ENCODE measurements around the gene SPARC. TPM values are rescaled to one million over a fixed set of nuclear protein-coding genes. Genes with fewer than 3 reads are reported as not detected.

Gene SPARC
- total RNA-seq, 1 donor, result 1,011 TPM

GRCh38 chr5:151611127-151611775 lies 75.5 kb downstream of the SPARC start:
- TF ChIP-seq CTCF (IDR thresholded peaks at IDR 0.05; ENCODE audit: insufficient read depth, low read length), result no peak
- DNase-seq (ENCODE audit: low read depth), result no peak
- no peak overlapping the region for H3K4me3 ChIP-seq (ENCODE audit: low read depth, low read length)

Small RNA genes within 50 kb of the gene (small RNA-seq; reads per million reads assigned to genes)
- 0.19 reads per million for gene RN7SKP232

Other genes starting within 250 kb of the SPARC start
- 6.8 and 15.2 TPM in 2 replicates for gene SLC36A1, start 239.3 kb downstream of the SPARC start, total RNA-seq (ENCODE audit: low replicate concordance)
- gene FAT2, start 95.6 kb downstream of the SPARC start, total RNA-seq (ENCODE audit: low replicate concordance), result 0.08 TPM in 1 of 2 replicates, not detected in the other
- 28.6 and 66.6 TPM in 2 replicates for gene ATOX1, start 71.7 kb upstream of the SPARC start, total RNA-seq (ENCODE audit: low replicate concordance)
- 161 and 239 TPM in 2 replicates for gene G3BP1, start 85.0 kb upstream of the SPARC start, total RNA-seq (ENCODE audit: low replicate concordance)
- gene GLRA1, start 237.9 kb upstream of the SPARC start, total RNA-seq (ENCODE audit: low replicate concordance), result not detected in 2 replicates